ENCODE measurements around the gene CLDN10.
"Not testable (repeated sequence)": the region's sequence is repeated elsewhere in the genome, so short reads cannot be mapped to it uniquely, and the experiment has no call there.

Gene CLDN10

DNA sequence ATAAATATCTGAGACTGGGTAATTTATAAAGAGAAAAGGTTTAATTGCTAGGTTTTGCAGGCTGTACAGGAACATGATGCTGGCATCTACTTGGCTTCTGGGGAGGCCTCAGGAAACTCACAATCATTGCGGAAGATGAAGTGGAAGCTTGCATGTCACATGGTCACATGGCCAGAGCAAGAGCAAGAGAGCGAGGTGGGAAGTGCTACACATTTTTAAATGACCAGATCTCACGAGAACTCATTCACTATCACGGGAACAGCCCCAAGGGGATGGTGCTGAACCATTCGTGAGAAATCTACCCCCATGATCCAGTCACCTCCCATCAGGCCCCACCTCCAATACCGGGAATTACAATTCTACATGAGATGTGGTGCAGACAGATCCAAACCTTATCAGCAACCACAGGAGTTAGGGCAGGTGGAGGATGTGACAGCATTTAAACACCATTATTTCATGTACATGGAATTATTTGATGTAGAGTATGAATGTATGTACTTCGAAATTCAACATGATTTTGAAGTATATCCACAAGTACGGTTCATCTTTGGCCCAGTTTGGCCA is 10.5 kb upstream of the CLDN10 start:
- no peak for DNase-seq

DNA sequence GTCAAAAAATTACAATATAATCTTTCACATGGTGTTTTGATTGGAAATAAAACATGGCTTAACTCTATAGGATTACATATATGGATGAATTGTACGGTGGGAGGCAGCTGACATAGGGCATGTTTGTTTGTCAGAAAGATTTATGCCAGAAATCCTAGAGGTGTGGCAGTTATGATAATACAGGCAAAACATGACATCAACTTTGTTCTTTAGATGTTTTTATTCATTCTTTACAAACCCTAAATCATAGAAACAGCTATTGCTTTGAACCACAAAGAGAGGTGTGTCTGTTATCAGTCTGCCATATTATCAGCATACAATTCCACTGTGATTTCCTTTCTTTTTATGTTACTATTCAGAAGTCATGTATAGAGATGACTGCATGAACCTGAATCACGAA is 8.2 kb upstream of the CLDN10 start:
- DNase-seq = no peak

DNA sequence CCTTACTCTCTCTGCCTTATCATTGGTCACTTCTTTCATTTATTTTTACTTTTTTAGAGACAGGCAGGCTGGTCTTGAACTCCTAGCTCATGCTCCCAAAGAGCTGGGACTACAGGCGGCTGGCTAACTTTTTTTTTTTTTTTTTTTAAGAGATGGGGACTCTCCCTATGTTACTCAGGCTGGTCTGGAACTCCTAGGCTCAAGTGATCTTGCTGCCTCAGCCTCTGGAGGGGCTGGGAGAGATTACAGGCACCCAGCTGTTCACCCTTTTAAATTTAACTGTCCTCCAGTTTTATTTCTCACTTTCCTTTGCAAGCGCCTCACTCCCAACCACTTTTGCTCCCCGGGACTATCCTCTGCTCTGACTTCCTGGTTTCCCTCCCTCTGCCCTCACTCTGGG is 5.6 kb upstream of the CLDN10 start:
- no peak for DNase-seq

DNA sequence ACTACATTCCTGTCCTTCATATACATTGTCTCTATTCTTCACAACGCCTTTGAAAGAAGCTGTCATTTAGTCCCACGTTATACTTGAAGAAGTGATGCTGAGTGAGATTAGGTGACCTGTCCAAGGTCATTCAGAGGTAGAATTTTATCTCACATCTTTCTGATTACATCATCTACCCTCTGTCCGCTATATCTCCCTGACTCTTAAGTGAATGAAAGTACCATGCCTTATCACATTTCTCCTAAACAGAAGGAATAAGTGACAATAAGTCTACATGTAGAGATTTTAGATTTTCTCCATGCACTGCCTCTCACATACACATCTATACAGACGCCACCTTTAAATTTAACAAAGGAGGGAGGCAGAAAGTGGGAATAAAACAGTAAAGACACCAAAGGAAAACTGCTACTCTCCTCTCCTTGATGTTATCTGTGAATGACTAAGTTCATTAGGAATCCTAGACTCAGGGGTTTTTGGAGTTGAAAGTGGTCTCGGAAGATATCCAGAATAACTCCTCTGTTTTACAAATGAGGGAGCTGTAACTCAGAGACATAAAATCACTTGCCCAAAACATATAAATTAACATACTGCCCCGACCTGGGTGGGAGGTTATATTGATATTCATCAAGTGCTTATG is 4.9 kb upstream of the CLDN10 start:
- no peak for DNase-seq

DNA sequence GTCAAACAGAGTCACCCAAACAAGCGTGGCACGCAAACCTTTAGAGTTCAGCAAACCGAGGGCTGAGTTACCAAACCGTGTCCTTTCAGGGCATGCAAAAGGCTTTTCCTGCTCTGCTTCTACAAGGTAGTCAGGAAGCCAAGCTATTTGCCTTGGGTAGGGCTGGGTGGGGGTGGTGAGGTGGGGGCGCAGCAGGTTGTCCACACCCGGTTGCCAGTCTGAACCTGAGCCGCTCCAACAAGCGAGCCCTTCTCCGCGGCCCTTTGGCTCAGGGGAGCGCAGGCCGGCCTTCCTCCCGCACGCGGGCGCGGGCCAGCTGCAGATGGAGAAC is 347 bp upstream of the CLDN10 start:
- DNase-seq = no peak

DNA sequence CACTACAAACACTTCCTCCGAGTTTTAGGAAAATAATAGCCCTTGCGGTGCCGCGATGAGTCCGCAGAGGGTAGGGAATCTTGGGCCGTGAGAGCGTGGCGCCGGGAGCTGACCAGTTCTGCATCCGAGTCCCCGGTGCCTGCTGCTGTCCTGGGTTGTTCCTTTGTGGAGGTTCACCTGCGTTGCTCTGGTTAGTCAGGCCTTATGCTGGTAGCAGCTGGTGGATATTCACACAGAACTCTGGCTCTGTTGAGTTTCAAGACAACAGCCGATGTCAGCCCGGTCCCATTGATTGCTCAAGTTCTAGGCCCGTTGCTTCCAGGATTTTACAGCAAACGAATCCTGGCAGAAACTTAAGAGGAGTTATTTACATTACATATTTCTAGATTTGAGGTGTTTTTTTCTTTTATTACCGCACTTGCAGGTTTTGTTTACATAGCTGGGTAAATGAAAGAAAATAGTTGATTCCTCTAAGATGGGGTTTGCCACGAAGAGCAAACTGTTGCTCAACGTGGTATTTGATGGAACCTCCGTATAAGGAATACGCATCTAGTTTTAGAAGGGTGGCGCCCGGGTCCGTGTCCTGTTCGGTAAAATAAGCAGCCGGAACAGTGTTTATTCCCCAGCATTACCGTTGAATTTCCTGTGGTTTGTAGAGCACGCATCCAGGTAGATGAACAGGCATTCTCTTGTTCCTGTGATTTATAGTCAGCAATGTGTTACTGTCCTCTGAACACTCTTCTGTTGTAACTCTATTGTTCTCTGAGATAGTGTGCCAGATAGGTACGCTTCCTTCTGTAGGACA is 1.3 kb downstream of the CLDN10 start:
- no peak for DNase-seq

DNA sequence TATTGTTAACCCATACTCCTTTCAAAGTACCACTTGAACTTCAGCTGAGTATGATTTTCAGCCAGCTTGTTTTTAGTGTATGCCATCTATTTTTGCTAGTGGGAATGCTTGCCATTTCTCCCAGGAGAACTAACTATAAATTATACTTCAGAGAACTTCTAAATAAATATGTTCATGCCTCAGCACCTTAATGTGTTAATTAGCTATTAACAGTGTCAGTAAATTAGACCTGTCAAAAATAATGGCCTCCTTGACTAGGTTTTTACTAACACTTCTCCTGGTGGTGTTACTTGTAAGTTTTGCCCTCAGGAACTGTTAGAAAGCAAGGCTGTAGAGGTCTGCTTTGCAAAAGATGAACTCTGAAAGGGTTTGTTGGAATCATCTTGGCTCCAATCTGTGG is 4.5 kb downstream of the CLDN10 start:
- no peak for DNase-seq

DNA sequence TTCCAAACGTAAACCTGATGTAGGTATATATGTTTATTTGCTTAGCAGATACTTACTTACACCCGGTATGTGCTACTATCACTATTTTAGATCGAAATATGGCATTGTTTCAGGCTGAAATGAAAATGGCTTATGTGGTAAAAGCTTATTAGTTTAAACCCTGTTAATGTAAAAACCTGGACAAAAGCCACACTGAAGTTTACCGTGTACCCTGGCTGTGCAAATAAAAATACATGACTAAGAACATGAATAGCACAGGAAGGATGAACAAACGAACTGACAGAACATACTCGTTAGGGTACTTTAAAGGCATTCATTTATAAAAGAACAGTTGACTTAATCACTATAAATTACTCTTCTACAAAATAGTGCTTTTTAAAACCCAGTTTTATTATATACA is 6.6 kb downstream of the CLDN10 start:
- DNase-seq = no peak

DNA sequence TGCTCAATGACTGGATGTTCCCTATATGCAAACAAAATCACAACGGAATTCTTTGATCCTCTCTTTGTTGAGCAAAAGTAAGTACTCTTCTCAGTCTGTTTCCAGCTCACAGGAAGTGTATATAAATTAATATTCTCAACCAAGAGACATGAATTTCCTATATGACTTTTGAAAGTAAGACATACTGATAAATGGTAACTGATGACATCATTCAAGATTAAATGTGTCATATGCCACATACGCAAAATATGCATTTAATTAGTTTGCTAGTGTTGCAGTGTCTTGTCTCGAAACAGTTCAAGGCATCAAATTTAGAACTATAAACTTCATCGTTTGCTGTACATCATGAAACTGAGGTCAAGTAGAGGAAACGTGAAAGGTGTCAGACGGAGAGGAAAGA is 7.9 kb downstream of the CLDN10 start:
- no peak for DNase-seq

DNA sequence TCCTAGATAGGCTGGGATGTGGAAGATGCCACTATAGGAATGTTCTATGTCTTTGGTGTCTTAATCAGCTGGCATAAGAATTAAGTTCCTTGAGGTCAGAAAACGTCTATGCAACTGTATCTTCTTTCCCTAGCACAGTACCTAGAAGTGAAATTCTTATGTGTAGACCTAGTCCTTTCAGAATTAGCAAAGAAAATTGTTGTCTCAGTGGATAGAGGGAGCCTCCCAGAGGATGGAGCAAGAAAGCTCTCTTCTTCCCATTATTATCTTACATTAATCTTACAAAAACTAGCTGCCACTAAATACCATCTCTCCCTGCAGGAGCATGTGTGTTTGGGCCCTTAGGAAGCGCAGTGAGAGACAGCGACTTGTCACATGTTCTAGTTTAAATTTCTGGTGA is 11.6 kb downstream of the CLDN10 start:
- no peak for DNase-seq

DNA sequence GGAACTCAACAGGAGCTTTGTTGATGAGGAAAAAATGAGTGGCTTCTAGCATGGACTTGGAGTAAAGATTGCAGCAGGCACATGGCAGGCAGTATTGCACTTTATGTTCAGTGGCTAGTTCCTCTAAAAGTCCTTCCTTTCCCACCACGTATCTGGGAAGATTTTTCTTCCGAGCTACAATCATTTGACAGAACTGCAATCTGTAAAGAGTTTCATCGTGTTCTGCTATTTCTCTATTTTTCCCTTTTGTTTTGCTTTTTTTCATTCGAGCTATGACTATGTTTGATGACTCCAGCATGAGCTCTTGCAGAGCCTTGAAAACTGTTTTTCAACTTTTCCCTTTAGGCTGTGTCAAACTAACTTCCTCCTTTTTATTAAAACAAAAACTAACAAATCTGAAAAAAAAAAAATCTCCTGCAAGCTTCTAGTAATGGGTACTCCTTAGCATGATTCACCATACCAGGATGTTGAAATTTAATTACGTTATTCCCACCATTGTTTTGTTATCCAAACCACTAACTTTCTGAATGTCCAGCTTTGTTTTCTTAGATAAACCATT is 12.3 kb downstream of the CLDN10 start:
- peak; percentile 14 for DNase-seq

DNA sequence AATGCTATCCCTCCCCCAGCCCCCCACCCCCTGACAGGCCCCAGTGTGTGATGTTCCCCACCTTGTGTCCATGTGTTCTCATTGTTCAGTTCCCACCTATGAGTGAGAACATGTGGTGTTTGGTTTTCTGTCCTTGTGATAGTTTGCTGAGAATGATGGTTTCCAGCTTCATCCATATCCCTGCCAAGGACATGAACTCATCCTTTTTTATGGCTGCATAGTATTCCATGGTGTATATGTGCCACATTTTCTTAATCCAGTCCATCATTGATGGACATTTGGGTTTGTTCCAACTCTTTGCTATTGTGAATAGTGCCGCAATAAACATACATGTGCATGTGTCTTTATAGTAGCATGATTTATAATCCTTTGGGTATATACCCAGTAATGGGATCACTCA is 13.2 kb downstream of the CLDN10 start:
- DNase-seq = not testable (repeated sequence)

DNA sequence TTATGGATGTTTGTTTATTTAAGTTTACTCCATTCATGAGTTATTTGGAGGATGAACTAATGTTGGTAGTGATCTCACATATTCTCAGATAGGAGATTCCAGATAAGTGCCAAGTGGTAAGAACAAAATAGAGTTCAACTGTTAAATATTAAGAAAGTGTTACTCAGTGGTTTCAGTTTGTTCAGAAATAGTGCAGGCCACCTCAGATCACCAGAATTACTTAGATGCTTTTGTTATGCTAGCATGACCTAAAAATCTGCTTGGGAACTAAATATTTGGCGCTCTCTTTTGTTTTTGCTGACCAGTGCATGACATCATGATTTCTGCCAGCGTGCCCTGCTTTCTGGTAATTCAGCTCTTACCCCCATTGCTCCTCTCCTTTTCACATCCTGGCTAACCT is 15.6 kb downstream of the CLDN10 start:
- DNase-seq = no peak

DNA sequence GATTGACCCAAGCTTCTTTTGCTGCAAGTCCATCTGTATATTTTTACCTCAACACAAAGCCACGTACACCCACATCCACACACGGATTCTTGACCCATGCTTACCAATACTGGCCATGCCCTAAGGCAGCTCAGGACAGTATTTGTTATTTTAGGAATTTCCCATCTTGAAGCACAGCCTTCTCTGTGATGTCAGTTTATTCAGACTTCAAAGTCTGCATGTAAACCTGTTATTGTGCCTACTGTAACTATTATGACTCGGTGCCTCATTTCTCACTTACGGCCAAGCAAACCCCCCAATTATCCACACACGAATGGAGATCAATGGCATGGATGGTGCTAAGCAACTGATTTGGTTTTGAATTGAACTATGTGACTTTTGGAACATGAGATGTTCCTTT is 17.5 kb downstream of the CLDN10 start:
- no peak for DNase-seq

DNA sequence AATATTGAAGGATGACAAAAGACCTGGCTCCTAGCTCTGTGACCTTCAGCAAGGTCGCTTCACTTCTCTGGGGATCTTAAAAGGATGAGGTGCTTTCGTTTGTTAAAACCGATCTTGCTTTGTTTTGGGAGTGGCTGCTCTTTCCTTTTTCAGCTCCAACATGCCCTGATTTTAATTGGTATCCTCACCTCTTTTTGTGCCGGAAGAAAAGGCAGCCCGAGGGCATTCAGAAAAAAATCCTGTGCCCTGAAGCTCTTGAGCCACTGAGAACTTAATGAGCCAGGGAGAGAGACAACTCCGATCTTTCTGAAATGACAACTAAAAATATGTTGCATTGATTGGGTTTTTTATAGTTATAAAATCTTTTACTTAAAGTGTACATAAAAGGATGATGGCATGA is 19.4 kb downstream of the CLDN10 start:
- DNase-seq = no peak

DNA sequence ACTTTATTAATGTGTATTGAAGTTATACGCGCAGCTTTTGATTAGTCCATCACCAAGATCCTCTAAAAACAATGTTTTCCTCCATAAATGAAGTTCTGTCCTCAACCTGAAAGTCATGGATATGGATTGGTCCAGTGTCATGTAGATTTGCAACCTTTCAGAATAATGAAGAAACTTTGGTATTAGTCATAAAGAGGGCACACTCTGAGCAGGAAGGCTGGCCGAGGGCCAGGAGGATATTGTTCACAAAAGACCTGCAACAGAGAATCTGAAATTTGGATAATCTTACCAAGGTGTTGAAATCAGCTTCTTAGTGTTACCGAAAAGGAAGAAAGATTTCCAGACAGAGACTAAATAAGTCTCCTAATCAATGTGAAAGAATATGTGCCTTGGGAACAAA is 20.7 kb downstream of the CLDN10 start:
- DNase-seq = peak; percentile 15

DNA sequence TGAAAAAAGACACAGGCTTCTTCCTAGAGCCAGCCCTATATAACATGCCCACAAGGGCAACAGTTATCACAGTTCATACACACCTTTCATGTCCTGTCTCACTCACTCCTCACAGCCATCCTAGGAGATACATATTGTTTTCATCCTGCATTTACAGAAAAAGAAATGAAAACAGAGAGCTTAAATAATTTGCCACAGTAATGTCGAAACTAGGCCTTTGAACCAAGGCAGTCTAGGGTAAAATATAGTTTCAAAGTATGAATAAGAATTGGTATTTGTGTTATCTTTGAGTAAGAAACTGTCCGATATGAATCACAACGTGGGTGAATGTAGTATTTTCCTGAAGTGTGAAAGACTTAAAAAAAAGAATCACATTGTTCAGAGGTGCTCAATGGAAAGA is 26.8 kb downstream of the CLDN10 start:
- DNase-seq = no peak

DNA sequence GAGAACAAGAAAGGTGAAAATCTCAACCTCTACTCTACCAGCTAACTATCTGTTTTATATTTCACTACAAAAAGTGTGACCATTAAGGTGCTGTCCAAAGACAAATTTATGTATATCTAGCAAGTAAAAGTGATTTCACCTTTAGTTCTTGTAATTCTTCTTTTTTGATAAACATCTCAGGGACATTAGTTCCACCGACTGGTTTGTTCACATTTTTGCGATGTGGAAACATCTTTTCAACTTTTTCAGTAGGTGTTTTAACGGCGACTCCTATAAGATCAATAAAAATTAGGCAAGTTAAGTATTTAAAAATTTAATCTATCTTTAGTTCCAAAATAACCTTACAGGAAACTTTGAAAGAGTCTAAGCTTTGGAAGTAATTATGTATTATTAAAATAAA is 33.3 kb downstream of the CLDN10 start:
- no peak for DNase-seq

DNA sequence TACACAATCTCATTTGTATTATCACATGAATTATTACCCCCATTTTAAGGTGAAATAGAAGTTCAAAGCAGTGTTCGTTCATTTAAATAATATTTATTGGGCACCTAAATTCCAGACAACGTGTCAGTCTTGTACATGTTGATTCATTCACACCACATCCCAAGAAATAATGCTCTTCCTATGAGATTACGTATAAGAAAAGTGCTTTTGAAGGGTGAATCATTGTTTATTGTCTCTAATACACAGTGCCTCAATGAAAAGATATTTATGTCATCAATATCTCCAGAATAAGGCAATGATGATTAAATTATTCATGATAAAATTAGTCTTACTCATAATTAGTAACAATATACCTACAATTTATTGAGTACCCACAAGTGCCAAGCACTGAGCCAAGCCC is 35.6 kb downstream of the CLDN10 start:
- no peak for DNase-seq

DNA sequence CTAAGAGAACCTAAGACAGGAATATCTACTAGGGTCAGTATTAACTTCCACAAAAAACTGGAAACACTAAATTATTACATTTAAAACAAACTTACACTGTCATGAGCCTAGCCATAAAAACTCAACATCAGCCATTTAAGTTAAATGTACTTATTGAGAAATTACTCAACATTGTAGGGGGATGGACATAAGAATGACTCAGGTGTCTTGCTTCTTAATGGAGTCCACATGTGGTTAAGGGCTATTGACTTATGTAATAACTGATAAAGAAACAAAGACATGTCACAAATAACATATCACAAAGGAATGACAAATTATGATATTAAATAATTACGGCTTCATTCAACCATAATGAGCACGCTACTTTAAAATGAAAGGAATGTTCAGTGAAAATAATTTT is 36.2 kb downstream of the CLDN10 start:
- DNase-seq = peak; percentile 44

DNA sequence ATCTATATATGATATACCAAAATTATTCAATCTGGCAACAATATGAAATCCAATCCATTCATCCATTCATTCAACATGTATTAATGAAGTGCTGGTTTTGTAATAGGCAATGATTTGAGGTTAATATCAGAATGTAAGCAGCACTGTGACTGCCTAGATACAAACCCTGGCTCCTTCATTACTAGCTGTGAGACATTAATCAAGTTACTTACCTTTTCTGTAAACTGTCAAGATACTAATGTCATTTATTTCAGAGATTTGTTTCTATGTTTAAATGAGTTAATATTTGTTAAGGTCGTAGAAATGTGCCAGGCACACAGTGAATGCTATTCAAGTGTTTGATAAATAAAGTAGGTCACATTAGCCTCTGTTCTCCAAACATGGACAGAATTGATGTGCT is 40.9 kb downstream of the CLDN10 start:
- DNase-seq = no peak

DNA sequence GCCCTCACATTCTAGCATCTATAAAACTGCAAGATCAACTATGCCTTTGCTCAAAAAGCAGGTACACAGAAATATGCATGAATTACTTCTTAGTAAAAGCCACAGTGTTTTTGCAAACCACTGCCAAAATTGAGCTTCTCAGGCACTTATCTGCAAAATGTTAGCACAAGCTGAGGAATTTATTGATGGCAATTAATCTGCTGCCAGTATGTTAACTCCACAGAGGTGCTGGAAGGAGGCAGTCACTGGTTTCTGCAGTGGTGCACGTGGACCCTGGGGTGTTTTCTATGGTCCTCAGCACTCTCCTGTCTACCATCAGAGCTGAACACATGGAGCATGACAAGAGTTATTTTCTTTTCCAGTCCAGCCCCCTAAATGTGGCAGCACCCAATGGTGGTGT is 44.2 kb downstream of the CLDN10 start:
- no peak for DNase-seq

DNA sequence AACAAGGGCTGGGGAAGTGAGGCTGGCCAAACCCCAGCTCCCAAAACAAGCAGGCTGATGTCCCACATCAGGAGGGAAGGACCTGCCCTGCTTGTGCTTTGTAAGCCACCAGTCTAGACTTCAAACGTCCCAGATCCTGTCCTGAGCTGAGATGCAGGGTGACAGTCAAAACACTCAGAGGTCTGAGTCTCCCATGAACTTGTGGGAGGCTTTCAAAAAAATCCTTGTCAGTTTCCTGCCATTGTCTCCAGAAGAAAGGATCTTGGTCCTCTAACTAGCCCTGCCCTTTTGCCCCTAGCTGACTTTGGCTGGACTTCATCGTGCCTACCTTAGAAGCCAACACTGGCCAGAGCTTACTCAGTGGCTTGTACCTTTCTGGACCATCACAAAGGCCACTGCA is 48.7 kb downstream of the CLDN10 start:
- no peak for DNase-seq

DNA sequence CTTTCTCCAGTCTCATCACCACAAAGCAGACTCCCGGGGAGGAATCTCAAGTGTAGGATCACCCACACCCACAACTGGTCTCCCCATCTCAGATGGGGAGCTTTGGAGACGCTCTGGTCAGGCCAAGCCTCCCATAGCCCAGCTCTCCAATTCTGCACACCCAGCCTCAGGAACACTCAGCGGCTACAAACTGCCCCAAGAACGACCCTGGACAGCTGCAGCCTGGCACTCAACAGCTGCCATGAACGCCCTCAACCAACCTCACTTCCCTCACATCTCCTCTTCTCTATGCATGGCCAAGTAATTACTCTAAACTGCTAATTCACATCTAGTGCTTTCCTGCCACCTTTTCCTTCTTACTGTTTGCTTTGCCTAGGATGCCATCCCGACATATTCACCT is 49.4 kb downstream of the CLDN10 start:
- DNase-seq = no peak

Data from fibroblast of skin of right quadriceps (primary cell).